NCI-H1105 treated with DMSO at 0.1 percent for 48 hours (cell line): ENCODE results near the gene ZNF536.
"Not testable (repeated sequence)": the region's sequence is repeated elsewhere in the genome, so short reads cannot be mapped to it uniquely, and the experiment has no call there.

ENCODE experiments used
- DNase-seq: peaks from one replicate; lab custom pipeline; 2025; lab: John Stamatoyannopoulos, UW

Gene ZNF536

GRCh38 chr19:30419568-30420180 is 47.5 kb downstream of the ZNF536 start:
- DNase-seq: no peak

- no peak for DNase-seq
These were observed 48.1 kb downstream of the ZNF536 start for GRCh38 chr19:30420316-30420715.

- DNase-seq: no peak
These were observed 48.7 kb downstream of the ZNF536 start for GRCh38 chr19:30420881-30421280.

- DNase-seq: no peak
These were observed 49.4 kb downstream of the ZNF536 start for GRCh38 chr19:30421571-30421970.

- no peak for DNase-seq
These were observed 51.3 kb downstream of the ZNF536 start for GRCh38 chr19:30423481-30423880.

GRCh38 chr19:30425885-30426838 is 54.0 kb downstream of the ZNF536 start:
- peak; percentile 72 for DNase-seq

- no peak for DNase-seq
These were observed 54.7 kb downstream of the ZNF536 start for GRCh38 chr19:30426864-30427263.

- peak; percentile 81 for DNase-seq
These were observed 56.0 kb downstream of the ZNF536 start for GRCh38 chr19:30428092-30428680.

- DNase-seq: no peak
These were observed 56.7 kb downstream of the ZNF536 start for GRCh38 chr19:30428844-30429243.

GRCh38 chr19:30430206-30430734 is 58.1 kb downstream of the ZNF536 start:
- no peak for DNase-seq

- no peak for DNase-seq
These were observed 59.4 kb downstream of the ZNF536 start for GRCh38 chr19:30431591-30431990.

GRCh38 chr19:30434797-30435594 is 62.8 kb downstream of the ZNF536 start:
- no peak for DNase-seq

GRCh38 chr19:30437869-30438268 is 65.7 kb downstream of the ZNF536 start:
- DNase-seq: no peak

- peak; percentile 23 for DNase-seq
These were observed 67.1 kb downstream of the ZNF536 start for GRCh38 chr19:30439310-30439709.

- DNase-seq: no peak
These were observed 68.8 kb downstream of the ZNF536 start for GRCh38 chr19:30441011-30441410.

GRCh38 chr19:30442674-30443073 is 70.5 kb downstream of the ZNF536 start:
- no peak for DNase-seq

GRCh38 chr19:30443531-30444252 is 71.5 kb downstream of the ZNF536 start:
- no peak for DNase-seq

- no peak for DNase-seq
These were observed 72.1 kb downstream of the ZNF536 start for GRCh38 chr19:30444253-30444671.

GRCh38 chr19:30444686-30445232 is 72.6 kb downstream of the ZNF536 start:
- DNase-seq: no peak

- DNase-seq: no peak
These were observed 73.2 kb downstream of the ZNF536 start for GRCh38 chr19:30445385-30445784.

- DNase-seq: not testable (repeated sequence)
These were observed 73.9 kb downstream of the ZNF536 start for GRCh38 chr19:30446120-30446519.
